Ramos (cell line): Measurements from ENCODE around the gene PLAU.

Experiments
- in situ Hi-C: fragments of 300-500 bp; cut with MboI; formaldehyde crosslinking; loops from one replicate; pipeline ENCODE4 v1.14.3; 2022; ENCODE audit warnings: low sequenced_read_pairs; ENCODE audit not compliant: unreplicated experiment

The PLAU gene

DNA sequence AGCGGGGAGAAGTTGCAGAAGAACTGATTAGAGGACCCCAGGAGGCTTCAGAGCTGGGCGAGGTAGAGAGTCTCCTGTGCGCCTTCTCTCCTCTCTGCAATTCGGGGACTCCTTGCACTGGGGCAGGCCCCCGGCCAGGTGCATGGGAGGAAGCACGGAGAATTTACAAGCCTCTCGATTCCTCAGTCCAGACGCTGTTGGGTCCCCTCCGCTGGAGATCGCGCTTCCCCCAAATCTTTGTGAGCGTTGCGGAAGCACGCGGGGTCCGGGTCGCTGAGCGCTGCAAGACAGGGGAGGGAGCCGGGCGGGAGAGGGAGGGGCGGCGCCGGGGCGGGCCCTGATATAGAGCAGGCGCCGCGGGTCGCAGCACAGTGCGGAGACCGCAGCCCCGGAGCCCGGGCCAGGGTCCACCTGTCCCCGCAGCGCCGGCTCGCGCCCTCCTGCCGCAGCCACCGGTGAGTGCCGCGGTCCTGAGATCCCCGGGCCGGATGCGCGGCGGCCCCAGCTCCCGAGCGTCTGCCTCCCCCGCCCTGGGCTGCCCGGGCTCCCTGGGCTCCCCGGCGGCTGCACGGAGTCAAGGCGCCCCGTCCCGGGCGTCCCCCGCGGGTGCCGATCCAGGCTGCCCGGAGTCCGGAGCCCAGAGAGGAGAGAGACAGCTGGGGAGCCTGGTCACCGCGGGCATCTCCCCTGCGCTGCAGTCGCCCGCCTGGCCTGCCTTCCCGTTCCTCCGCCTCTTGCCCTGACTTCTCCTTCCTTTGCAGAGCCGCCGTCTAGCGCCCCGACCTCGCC, at the start of gene PLAU:
TSS of gene PLAU (plus strand) at position 369 of the 789 bp plus-strand sequence. CDS start 424 bp downstream, outside the sequence.
- in situ Hi-C loops, result no loop called here

DNA sequence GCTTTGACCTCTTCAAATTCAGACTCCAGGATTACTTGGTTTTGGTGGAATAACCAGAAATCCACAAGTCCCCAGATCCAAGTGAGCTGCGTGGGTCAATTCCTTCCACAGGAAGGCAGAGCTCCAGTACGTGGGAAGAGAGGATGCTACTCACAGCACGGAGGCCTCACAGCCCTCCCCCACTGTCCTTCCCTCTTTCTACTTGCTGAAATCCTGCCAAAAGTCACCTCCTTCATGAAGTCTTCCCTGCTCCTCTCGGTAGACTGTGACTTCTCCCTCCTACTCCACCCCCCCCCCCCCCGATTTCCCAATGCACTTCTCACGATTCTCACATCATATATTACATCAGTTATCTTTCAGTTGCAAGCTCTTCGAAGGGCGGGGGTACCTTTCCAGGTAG, 48.9 kb upstream of the PLAU start:
- in situ Hi-C loops, result no loop called here

DNA sequence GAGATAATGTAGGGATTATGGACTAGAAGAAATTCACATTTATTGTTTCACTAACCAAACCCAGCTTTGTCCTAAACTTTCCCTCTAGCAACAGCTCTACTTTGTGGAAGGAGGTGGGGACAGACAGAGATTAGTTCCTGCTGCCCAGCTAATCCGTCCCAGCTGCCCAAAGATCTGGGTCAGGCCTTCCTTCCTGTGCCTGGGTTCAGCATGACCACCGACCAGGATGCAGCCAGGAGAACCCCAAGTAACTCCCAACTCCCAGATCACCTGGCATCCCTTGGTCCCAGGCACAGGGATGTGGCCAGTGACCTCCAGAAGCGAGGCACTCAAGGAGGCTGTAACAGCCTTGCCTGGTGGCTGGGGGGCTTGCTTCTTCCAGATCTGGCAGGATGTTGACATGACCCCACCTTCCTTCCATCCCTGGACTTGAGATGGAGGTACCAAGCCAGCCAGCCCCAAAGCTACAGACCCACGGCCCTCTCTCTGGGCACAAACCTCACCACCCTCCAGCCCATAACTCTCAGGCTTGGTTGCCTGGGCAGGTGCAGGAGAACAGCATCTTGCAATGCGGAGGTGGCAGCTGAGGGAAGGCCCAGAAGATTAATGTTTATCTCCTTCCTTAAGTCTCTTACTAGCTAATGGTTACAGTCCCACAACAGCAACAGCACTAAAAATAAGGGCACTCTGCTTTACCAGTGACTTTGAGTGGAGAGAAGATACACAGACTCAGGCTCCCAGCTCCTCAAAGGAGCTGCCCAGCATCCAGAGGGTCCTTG, 47.7 kb upstream of the PLAU start:
- in situ Hi-C loops, result no loop called here

DNA sequence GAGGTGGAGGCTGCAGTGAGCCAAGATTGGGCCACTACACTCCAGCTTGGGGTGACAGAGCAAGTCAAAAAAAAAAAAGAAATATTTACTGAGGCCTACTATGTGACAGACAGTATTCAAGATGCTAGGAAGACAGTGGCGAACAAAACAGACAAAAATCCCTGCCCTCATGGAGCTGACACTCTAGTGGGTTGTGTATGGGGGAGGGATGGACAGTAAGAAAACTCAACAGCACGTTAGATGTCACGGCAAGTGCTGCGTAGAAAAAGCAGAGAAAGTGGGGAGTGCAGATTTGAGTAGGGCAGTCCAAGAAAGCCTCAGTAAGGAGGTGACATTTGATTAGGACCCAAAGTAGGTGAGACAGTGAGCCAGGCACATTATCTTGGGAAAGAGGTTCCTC, 46.7 kb upstream of the PLAU start:
- in situ Hi-C loops, result no loop called here

DNA sequence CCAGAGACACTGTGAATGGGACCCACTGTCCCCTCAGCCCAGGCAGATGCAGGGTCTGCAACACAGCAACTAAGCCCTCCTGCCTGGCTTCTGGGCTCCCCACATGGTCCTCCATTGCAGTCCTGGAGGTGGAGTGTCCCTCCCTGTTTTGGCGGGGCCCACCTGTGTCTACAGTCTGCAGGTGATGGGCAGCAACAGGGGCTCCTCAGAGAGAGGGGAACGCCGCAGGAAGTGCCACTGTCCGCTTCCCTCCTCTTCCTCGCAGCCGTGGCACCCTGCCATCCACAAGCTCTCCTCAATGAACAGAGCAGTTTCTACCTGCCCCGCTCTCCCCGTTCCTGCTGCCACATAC, 45.8 kb upstream of the PLAU start:
- in situ Hi-C loops, result no loop called here

DNA sequence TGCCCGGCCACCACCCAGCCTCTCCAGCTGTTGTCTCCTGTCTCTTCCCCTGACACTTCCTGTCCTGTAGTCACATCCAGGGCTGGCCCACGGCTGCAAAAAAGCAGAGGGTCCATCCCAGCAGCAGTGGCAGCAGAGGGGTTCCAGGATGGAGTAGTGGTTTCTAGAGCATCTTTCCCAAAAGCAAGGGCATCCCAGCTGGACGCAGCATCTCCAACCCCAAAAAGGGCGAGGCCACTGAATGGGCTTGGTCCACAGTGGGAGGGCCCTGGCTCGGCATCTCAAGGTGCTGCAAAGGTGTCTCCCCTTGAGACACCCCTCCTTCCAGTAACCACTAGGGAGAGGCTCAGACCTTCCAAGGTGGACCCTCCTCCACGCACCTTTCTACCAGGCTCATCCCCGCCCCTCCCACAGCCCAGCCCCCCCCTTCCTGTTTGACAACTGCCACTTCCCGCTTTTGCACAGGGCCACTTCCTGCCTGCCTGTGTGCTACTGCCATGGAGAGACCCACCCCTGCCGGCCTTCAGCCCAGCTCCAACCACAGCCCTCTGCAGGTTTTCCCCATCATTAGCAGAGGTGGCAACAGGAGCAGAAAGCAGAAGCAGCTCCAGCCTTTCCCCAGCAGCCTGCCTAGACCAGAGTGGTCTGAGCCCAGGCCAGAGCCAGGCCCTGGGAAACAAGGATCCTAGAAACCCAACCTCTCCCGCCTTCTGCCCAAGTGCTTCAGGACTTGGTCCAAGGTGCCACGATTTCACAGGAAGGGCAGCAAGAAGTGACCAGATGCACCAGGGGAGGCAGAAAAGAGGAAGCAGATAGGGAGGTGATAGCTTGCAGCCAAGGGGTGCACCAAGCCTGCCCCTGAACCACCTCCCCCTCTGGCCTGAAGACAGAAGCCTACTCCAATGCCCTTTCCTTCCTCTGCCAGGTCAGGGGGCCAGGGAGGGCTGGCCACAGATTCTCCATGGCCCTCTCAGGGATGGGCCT, 45.2 kb upstream of the PLAU start:
- in situ Hi-C loops, result no loop called here

DNA sequence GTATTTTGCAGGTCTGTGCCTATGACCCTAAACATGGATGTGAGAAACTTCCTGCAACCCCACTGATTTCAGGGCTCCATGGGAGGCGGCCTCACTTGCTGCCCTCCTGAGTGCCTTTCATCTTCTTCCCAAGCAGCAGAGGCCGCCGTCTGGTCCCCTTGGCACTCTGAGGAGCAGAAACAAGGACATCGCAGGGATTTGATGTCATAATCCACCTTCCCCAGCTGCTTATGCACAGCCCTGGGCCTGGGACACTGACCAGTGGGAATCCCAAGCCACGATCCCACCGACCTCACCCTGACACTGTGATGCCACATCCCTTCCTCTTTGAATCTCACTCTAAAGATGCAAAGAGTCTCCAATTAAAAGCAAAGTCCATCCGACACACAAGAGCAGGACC, 44.3 kb upstream of the PLAU start:
- in situ Hi-C loops, result no loop called here

DNA sequence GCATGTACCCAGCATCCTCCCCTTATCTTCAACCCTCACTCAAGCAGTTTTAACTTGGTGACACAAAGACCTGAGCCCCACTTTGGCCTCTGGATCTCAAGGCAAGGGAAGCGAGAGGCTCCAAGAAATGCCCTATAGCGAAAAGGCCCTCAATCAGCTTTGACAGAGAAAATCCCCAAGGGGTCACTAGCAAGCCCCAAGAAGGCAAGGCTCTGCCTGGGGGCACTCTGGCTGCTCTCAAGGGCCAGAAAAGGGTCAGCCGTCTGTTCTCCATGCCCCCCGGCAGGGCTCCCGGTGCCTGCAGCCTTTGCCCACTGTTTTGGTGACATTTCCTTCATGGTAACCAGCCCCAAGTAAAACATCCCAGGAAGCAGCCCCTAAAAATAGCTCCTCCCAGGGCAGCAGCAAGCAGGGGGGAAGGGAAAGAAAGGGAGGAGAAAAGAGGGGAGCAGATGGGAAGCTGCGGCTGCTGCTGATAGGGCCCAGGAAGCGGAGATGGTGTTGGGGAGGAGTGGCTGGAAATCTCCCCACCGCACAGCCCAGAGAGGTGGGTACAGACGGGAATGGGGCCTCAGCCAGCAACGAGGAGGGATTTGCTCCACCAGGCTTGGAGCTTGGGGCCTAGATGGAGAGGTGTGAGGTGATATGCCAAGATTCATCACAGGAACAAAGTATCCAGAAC, 43.7 kb upstream of the PLAU start:
- in situ Hi-C loops, result no loop called here

DNA sequence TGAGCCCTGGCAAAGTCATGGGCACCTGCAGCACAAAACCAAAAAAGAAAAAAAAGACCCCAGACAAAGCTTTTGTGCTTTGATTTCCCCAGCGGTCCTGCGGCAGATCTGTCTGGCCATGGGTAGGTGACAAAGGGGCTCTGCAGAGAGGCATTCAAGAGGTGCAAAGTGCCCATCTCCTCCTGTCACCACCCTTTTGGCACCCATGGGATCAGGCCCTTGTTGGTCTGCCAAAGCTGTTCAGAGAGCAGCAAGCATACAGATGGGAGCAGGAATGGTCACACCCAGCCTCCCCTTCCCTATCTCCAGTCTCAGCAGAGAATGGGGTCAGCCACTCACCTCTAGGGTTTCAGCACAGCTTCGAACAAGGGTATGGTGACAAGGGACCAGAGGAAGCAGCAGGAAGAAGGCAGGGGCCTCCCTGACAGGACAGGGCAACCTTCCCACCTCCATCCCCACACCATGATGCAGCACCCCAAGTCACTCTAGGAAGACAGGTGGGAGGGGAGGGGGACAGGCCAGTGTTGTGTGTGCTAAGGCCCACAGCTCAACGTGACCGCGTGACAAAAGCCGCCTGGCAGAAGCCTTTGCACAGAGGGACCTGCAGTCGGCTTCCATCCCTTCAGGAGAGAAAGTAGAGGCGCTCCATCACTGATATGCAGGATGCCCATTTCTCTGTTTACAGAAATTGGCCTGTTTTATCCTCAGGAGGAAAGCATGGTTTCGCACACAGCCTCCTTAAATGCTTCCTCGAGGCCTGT, 42.9 kb upstream of the PLAU start:
- in situ Hi-C loops, result no loop called here

DNA sequence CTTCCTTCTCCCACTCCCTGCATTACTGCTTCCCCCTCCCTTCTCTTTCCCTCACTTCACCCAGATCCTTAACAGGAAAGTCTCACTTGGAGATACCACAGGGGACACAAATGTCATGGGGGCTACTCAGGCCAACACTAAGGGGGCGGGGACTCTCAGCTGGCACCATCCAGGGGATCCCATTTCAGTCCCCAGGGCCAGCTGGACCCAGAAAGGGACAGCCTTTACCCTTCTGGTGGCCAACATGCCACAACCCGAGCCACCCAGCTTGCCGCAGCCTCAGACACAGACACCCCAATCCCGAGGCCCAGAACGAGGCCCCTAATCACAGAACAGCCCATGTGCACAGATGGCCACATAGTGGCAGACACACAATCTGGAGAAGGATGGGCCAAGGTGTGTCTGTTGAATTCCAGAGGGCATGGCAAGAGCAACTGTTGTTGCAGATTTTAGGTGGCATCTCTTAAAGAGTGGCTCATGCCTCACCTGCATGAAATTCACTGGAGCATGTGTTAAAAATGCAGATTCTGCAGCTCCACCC, 42.2 kb upstream of the PLAU start:
- in situ Hi-C loops, result no loop called here

DNA sequence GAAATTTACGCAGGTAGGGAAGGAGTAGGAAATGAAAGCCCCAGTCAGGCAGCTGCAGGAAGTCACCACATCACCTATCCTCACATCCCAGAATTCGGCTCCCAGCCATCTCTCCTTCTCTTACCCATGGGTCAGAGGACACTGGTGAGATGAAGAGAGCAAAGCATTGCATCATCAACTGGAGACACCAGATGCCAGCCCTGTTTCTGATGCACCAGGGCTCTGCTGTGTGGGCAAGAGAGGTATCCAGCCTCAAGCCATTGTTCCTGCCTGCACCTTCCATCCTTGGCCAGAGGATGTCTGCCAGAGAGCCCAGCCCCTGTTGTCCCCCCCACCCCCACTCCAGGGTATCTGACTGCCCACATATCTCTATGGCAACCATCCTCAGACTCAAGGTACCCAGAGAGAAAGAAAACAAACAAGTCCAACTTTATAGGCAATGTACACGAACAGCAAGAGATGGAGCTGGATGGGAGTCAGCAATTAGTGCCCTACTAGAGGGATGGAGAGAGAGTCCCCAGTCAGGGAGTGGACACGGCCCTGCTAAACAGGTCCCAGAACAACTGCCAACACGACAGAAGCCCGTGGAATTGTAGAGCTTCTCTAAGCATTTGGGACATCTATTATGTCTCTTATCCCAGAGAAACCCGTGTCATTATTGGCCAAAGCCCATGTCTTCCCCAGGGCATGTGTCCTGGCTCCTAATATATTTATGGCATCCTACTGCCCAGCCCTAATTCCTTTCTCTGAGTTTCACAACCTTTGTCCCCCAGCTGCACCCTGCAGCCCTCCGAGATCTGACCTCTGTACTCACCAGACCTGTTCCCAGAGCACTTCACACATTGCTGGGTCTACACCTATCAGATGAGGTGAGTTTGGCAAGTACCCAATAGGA, 39.4 kb upstream of the PLAU start:
- in situ Hi-C loops, result no loop called here

DNA sequence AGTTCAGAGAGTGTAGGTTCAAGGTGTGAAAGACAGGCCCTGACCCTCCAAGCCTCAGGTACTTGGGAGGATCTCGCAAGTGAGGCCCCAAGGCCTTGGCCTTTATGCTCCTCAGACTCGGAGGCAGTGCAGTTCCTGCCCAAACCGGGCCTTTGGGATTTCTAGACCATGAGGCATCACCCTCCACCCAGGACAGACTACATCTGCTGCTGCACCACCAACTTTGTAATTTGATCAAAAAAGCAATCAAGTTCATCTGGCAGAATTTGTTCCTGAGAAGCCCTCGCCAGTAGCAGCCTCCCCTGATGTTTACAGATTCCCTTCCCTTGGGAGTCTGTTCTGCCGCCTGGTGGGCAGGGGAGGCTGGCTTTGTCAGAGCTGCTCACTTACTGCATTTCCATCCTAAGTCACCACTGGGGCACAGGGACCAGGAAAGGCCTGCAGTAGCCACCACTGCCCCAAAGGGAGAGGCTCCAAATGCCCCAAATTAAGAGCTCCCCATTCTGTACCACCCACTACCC, 38.7 kb upstream of the PLAU start:
- in situ Hi-C loops, result no loop called here

DNA sequence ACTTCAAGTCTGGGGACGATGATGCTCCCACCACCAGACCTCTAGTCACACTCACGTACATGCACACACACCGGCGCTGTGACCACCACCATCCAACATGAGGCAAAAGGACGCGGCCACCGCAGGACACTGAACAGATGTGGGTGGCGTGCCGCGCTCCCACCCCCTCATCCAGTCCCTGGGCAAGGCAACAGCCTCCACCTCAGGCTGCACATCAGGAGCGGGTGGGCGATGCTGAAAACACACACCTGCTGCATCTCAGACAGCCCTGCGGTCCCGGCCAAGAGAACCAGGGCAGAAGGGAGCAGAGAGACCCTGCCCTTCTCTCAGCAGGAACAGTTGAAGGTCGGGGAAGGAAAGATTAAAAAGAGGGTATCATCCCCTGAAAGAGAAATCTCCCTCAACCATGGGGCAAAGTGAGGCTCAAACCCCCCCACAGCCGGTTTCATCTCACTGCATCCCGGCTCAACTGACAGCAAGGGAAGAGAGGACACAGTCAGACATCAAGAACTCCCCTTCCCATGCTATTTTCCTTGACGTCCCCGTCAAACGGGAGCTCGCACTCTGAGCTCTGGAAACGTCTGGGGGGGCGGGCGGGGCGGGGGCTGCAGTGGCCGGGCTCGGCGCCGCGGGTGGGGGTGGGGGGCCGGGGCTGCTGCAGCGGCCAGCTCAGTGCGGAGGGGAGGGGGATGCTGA, 37.6 kb upstream of the PLAU start:
- in situ Hi-C loops, result no loop called here

DNA sequence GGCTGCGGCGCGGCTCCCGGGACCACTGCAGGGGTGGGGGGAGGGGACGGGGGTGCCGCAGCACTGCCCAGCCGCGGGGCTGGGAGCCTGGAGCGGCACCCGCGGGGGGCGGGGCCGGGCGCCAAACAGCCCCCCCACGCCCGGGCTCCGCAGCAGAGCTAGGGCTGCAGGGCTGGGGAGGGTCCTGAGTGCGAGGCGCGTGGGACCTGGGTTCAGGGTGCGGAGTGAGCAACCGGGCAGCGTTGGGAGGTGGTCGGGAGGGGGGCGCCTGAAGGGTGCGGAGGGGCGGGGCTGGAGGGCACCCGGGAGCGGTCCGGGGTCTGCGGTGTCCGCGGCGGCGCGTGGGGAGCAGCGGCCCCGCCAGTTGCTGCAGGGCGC, 37.1 kb upstream of the PLAU start:
- in situ Hi-C loops, result no loop called here

DNA sequence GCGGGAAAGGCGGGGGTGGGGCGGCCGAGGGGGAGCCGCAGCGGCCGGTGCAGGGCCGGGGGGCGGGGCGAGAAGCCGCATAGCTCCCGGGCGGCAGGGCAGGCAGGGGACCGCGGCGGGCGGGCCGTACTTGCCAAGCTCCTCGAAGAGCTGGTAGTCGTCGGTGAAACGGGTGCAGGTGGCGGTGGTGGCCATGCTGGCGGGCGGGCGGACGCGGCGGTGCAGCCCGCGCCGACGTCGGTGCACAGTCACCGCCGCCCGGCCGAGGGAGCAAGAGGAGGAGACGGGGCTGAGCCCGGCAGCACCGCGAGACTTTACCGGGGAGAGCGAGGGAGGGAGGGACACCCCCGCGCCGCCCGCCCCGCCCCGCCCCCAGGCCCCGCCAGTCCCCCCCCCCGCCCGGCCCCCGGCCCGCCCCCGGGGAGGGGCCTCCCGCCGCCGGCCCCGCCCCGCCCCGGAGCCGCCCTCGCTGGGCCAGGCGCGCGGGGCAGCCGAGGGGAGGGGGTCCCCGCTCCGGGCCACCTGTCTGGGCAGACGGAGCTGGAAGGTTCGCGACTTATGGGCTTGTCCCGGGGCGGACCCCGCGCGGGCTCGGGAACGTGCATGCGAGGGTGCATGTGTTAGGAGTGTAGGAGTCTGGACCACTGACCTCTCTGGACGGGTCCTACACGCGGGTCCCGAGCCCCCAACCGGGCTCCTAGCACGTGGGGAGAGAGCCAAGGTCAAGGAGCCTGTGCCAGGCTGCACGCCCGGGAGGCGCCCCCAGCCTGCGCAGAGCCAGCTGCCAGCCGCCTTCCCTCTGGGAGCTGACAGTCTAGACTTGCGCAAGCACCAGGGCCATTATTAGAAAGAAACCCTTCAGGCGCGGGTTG, 36.4 kb upstream of the PLAU start, which contains the start of gene CAMK2G:
TSS of gene CAMK2G (minus strand) at position 289 of the 872 bp plus-strand sequence. CDS start at position 195, 94 bp downstream.
- in situ Hi-C loops, result no loop called here

DNA sequence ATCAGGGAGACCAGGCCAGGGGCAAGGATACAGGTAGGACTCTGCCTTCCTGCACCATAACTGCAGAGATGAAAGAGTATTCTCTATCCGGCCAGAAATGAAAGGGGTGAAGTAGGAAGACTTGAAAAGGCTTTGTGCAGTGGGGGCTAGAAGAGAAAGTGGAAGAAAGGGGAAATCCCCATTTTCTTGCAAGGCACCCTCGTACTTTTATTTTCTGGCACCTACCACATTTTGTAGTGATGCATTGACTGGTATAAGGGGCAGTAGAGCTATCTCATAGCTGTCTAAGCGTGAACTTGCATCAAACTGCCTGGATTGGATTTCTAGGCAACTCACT, 35.8 kb upstream of the PLAU start:
- in situ Hi-C loops, result no loop called here
